Measurements from ENCODE around the gene TPPP2.

The TPPP2 gene

DNA sequence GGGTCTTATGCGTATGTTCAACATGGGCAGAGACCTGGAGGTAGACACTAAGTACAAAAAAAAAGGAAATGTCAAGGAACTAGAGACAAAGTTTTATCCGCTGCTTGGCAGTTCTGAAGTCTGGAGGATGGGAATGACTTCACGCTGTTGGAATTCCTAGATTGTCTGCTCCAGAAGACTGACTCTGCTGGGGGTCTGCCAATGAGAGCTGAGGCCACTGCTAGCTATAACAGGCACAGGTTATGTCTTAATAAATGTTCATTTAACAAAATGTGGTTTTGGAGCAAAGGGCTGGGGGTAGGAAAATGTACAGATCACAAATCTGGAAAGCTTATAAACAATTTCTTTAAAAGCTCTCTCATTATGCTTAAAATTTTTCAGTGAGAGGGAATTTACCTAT lies 33.5 kb downstream of the TPPP2 start:
- no peak overlapping the region for H3K4me3 ChIP-seq
- H3K27me3 ChIP-seq: no peaks in the 10 kb centered on the region
- TF ChIP-seq, protein P1, sequence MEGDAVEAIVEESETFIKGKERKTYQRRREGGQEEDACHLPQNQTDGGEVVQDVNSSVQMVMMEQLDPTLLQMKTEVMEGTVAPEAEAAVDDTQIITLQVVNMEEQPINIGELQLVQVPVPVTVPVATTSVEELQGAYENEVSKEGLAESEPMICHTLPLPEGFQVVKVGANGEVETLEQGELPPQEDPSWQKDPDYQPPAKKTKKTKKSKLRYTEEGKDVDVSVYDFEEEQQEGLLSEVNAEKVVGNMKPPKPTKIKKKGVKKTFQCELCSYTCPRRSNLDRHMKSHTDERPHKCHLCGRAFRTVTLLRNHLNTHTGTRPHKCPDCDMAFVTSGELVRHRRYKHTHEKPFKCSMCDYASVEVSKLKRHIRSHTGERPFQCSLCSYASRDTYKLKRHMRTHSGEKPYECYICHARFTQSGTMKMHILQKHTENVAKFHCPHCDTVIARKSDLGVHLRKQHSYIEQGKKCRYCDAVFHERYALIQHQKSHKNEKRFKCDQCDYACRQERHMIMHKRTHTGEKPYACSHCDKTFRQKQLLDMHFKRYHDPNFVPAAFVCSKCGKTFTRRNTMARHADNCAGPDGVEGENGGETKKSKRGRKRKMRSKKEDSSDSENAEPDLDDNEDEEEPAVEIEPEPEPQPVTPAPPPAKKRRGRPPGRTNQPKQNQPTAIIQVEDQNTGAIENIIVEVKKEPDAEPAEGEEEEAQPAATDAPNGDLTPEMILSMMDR (IDR thresholded peaks at IDR 0.05): no peak
- no peak overlapping the region for H3K27ac ChIP-seq
- peaks cover 0 to 3% (median 1%) of the 10 kb centered on the region in 4 donors for H3K4me1 ChIP-seq
- intact Hi-C loops (cut with DNase I; ENCODE audit: low total_unique reads): no loop called here
- no peaks in the 10 kb centered on the region for H3K36me3 ChIP-seq
- no peak for DNase-seq
- no peaks in the 10 kb centered on the region for H3K9me3 ChIP-seq

DNA sequence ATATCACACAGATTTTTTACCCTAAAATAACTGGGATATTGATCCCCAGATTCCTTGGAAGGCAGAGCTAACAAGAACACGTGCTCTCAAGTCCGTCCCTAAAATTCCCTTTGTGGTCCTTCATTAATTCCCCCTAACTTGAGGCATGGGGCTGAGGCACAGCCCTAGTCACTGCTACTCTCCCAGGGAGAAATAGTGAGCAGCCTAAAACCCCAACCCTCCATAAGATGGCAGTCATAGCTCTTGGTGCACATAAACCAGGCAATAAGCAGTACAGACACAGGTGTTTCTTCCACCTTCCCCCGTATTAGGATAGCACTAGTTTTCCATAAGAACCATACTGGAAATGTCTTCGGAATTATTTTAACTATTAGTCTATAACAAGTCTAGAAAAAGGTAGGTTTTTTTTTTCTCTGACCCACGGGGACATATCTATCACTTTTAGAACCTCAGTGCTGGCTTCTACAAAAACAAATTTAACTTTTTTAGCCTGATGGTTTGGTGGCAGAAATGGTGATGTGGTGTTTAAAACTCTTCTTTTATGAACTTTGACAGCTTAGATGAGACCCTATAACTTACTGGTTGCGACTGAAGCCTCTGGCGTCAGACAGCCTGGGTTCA lies 37.0 kb downstream of the TPPP2 start:
- TF ChIP-seq, protein P1 (IDR thresholded peaks at IDR 0.05): no peak
- no peaks in the 10 kb centered on the region for H3K36me3 ChIP-seq
- no peaks in the 10 kb centered on the region for H3K27me3 ChIP-seq
- DNase-seq: no peak
- H3K9me3 ChIP-seq: no peaks in the 10 kb centered on the region
- H3K4me1 ChIP-seq: peaks cover 0 to 26% (median 22%) of the 10 kb centered on the region in 4 donors
- intact Hi-C loops (cut with DNase I; ENCODE audit: low total_unique reads): no loop called here
- H3K4me3 ChIP-seq: no peak overlapping the region
- H3K27ac ChIP-seq: no peak overlapping the region

DNA sequence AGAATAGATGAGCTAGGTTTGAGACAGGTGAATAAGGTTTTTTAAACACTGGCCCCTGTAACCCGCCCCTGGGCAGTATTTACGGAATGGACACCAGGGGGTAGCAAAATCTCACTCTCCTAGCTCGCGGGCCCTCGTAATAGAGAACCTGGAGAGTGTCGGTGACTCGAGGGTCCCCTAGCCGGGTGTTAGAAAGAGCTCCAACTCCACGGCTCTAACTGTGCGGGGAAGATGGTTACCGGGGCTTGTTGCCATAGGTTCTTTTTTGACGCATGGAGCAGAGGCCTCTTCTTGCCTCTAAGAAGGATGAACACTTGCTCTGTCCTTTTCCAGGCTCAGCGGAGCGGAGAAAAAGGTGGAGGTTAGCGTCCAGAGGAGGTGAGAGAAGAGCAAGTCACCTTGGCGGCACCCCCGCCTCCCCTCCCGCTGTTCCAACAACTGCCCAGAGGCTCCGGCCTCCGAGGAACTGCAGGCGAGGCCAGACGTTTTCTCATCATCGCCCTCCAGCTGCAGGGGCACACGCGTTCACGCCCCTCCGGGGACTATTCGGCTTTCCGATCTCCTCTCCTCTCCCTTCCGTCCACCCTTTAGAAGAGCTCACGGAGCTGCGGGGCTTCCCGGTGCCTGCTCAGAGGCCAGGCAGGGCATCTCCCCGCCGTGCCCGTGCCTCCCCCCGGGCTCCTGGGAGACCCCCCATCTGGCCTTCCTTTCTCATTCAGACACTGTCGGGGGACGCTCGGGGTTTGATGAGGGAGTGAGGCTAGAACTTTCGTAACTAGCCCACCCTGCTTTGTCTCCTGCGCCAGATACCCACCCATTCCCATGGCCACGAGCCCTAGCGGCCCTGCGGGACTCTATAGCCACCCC lies 38.7 kb downstream of the TPPP2 start:
- no peaks in the 10 kb centered on the region for H3K9me3 ChIP-seq
- peaks cover 0 to 4% (median 0%) of the 10 kb centered on the region in 3 donors for H3K36me3 ChIP-seq
- intact Hi-C loops (cut with DNase I; ENCODE audit: low total_unique reads): loop anchor here (2.0 kb wide), 1 partner anchor 22 kb away; no protein-coding TSS in a partner anchor
- peak; percentile 70 to 77 for DNase-seq
- TF ChIP-seq, protein P1 (IDR thresholded peaks at IDR 0.05): peak; percentile 70 to 78
- peaks cover 0 to 40% (median 28%) of the 10 kb centered on the region in 4 donors for H3K4me1 ChIP-seq
- H3K27me3 ChIP-seq: no peaks in the 10 kb centered on the region
- H3K27ac ChIP-seq: peak overlapping the region; percentile 86 to 92
- peak overlapping the region; percentile 76 to 77 for H3K4me3 ChIP-seq

DNA sequence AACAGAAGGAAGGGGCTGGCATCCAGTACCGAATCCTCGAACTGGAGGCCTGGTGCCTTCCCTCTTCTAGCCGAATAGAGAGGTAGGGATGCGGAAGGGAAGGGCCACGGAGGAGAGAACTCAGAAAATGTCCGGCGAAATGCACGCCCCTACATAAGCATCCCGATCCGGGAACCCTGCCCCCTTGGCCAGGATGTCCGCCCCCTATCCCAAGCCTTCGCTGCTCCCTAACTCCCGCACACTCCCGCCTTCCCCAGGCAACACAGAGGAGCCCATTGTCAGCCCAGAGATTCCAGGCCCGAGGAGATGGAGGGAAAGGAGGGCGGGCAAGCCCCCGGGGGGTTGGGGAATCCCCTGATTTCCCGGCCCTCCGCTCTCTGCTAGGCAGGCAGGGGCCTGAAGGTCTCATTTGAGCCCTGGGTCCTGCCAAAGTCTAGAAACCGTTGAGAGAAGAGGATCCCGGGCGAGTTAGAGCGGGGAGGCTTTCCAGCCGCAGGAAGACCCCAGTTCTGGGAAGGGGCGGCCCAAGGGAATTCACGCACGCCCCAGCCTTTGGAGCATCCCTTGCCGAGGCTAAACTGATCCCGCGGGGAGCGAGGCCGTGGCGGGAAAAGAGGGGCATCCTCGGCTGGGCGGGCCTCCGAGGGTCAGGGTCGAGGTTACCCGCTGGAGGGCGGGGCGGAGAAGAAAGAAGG lies 39.5 kb downstream of the TPPP2 start:
- H3K4me1 ChIP-seq: peaks cover 0 to 40% (median 28%) of the 10 kb centered on the region in 4 donors
- no peaks in the 10 kb centered on the region for H3K9me3 ChIP-seq
- peaks cover 0 to 12% (median 6%) of the 10 kb centered on the region in 3 donors for H3K36me3 ChIP-seq
- peak overlapping the region; percentile 76 to 77 for H3K4me3 ChIP-seq
- H3K27me3 ChIP-seq: no peaks in the 10 kb centered on the region
- H3K27ac ChIP-seq: peak overlapping the region; percentile 86 to 92
- intact Hi-C loops (cut with DNase I; ENCODE audit: low total_unique reads): loop anchor here (1.0 to 2.0 kb wide), 2 partner anchors 21 to 35 kb away; no protein-coding TSS in a partner anchor
- peak in 1 of 2 donors; percentile 44 for DNase-seq
- TF ChIP-seq, protein P1 (IDR thresholded peaks at IDR 0.05): no peak

DNA sequence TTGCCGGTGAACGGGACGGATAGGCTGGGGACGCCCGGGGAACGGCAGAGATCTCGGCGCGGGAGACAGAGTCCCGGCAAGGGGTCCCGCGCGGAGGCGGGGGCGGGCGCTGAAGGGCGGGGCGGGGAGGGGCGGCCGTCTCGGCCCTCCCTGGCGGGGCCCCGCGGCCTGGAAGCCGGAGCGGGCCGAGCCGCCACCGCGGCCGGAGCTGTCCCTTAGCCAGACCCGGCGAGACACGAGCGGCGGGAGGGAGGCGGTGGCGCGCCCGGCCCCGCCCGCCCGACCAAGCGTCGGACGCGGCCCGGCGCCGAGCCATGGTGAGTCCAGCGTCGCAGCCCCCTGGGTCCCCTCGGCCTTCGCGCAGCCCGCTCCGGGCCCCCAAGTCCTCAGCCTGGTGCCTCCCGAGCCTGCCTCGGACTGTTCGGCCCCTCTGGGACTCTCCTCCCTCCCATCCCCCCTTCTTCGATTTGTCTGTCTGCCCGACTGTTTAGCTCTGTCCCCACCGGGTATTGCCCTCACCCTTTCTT lies 40.1 kb downstream of the TPPP2 start, which contains the start of gene ARHGEF40:
Gene ARHGEF40, plus strand, starts transcription at position 222 of the 527 bp plus-strand sequence. Its CDS starts 93 bp downstream, at position 315.
- peaks cover 0 to 40% (median 28%) of the 10 kb centered on the region in 4 donors for H3K4me1 ChIP-seq
- intact Hi-C loops (cut with DNase I; ENCODE audit: low total_unique reads): loop anchor here (1.0 kb wide), 1 partner anchor 34 kb away; no protein-coding TSS in a partner anchor
- peak; percentile 61 to 85 for DNase-seq

More for the DNA sequence above, 40.1 kb downstream of the TPPP2 start, which contains the start of gene ARHGEF40:
- no peaks in the 10 kb centered on the region for H3K9me3 ChIP-seq
- TF ChIP-seq, protein P1 (IDR thresholded peaks at IDR 0.05): no peak
- H3K27ac ChIP-seq: peak within 1 kb of the TSS; percentile 86 to 92
- no peaks in the 10 kb centered on the region for H3K27me3 ChIP-seq
- peaks cover 0 to 18% (median 10%) of the 10 kb centered on the region in 3 donors for H3K36me3 ChIP-seq
- peak within 1 kb of the TSS; percentile 76 to 77 for H3K4me3 ChIP-seq

All from tibial artery (tissue), 4 donors.